NCI-H1436 (cell line): ENCODE results near the gene ZNF17.
"Not testable (repeated sequence)": the region's sequence is repeated elsewhere in the genome, so short reads cannot be mapped to it uniquely, and the experiment has no call there.

Experiments
- DNase-seq: peaks from one replicate; lab custom pipeline; 2025; lab: John Stamatoyannopoulos, UW

Gene ZNF17

GRCh38 chr19:57410877-57411671 lies at the start of gene ZNF17:
TSS of gene ZNF17 (plus strand) at chr19:57411161. CDS start at chr19:57413616, 2,455 bp downstream.
- DNase-seq: peak; percentile 93

GRCh38 chr19:57362419-57362818 lies 48.5 kb upstream of the ZNF17 start:
- no peak for DNase-seq

- DNase-seq: peak; percentile 100
Measured at GRCh38 chr19:57362997-57363687, 47.8 kb upstream of the ZNF17 start, which contains the start of the genes TRAPPC2B and ZNF547. TSS of gene TRAPPC2B (plus strand) at chr19:57363551. CDS start at chr19:57364834, 1,283 bp downstream. TSS of gene ZNF547 (plus strand) at chr19:57363551. CDS start at chr19:57368556, 5,005 bp downstream.

- DNase-seq: no peak
Measured at GRCh38 chr19:57363688-57364181, 47.2 kb upstream of the ZNF17 start.

- no peak for DNase-seq
Measured at GRCh38 chr19:57366776-57367175, 44.2 kb upstream of the ZNF17 start.

GRCh38 chr19:57374179-57374578 lies 36.8 kb upstream of the ZNF17 start:
- no peak for DNase-seq

GRCh38 chr19:57374647-57375046 lies 36.3 kb upstream of the ZNF17 start:
- DNase-seq: not testable (repeated sequence)

GRCh38 chr19:57376151-57376550 lies 34.8 kb upstream of the ZNF17 start:
- no peak for DNase-seq

GRCh38 chr19:57377498-57378146 lies 33.3 kb upstream of the ZNF17 start:
- no peak for DNase-seq

- no peak for DNase-seq
Measured at GRCh38 chr19:57380923-57381322, 30.0 kb upstream of the ZNF17 start.

- no peak for DNase-seq
Measured at GRCh38 chr19:57382806-57383488, 28.0 kb upstream of the ZNF17 start.

GRCh38 chr19:57389194-57389729 lies 21.7 kb upstream of the ZNF17 start:
- DNase-seq: no peak

GRCh38 chr19:57389730-57390598 lies 21.0 kb upstream of the ZNF17 start, which contains the start of gene ZNF548:
TSS of gene ZNF548 (plus strand) at chr19:57389854. CDS start at chr19:57390100, 246 bp downstream.
- peak; percentile 98 for DNase-seq

GRCh38 chr19:57395710-57396109 lies 15.3 kb upstream of the ZNF17 start:
- DNase-seq: no peak

- DNase-seq: no peak
Measured at GRCh38 chr19:57398868-57399267, 12.1 kb upstream of the ZNF17 start.

GRCh38 chr19:57403737-57404563 lies 7.0 kb upstream of the ZNF17 start:
- DNase-seq: no peak

- peak; percentile 59 for DNase-seq
Measured at GRCh38 chr19:57406516-57407123, 4.3 kb upstream of the ZNF17 start.

GRCh38 chr19:57419439-57419838 lies 8.5 kb downstream of the ZNF17 start:
- no peak for DNase-seq

GRCh38 chr19:57421037-57421436 lies 10.1 kb downstream of the ZNF17 start:
- DNase-seq: no peak
